NAMALWA (cell line): ENCODE results near the gene MGAT5.

Experiments
- DNase-seq: peaks from one replicate; pipeline ENCODE4 v3.0.0-alpha.2; 2015; ENCODE audit warnings: low spot score

Gene MGAT5

GRCh38 chr2:134425724-134426496 lies 172.0 kb downstream of the MGAT5 start:
- no peak for DNase-seq

DNA sequence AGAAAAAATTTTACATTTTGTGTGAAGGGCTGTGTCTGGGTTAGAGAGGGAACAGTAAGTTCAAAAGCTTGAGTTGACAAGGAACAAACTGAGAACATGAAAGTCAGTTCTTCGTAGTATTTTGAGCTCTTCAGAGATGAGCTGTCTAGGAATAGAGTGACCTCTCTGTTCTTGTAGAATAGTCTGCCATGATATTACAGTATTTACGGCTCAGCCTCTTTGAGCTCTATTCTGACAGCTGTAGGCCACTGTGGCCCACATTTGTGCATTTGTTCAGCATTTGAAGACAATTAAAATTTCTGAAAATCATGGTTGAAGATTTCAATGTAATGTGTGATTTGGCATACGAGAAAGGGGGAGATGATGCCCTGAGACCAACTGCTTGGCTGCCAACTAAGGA lies 172.8 kb downstream of the MGAT5 start:
- no peak for DNase-seq

DNA sequence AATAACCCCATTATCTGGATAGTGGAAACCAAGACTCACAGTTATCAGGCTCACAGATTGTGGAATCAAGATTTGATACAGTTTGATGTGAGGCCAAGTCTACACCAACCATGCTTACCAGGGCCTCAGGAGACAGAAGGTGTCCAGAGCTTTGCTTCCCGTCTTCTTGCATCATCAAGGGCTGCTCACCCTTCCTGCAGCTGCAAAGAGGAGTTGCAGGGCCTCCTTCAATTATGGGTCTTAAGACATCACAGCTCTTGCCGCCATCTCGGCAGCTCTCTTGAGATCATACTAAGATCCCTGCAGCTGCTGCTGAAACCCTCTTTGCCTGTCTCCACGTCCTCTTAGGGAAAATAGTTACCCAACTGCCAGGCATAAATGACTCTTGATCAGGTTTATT lies 176.0 kb downstream of the MGAT5 start:
- DNase-seq, result no peak

- no peak for DNase-seq
These were observed 178.1 kb downstream of the MGAT5 start for GRCh38 chr2:134431838-134432434.

- no peak for DNase-seq
These were observed 178.6 kb downstream of the MGAT5 start for GRCh38 chr2:134432435-134432883.

GRCh38 chr2:134433469-134433868 lies 179.6 kb downstream of the MGAT5 start:
- no peak for DNase-seq

GRCh38 chr2:134433979-134434378 lies 180.1 kb downstream of the MGAT5 start:
- no peak for DNase-seq

DNA sequence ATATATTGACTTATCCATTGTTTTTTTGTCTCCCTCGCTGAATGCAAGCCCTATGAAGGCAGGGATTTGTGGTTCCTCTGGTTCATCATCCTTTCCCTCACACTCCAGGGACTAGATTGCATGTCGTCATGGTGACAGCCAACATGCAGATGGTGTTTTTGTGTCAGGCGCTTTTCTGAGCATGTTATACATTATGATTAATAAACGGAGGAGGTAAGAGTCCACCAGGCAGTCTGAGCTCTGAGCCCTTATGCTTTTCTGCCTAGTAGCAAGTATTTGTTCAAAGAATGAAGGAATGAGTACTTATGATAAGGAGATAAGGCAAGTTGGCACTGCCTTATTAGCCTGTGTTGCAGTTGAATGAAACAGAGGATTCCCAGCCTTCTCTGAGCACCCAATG lies 181.6 kb downstream of the MGAT5 start:
- no peak for DNase-seq

DNA sequence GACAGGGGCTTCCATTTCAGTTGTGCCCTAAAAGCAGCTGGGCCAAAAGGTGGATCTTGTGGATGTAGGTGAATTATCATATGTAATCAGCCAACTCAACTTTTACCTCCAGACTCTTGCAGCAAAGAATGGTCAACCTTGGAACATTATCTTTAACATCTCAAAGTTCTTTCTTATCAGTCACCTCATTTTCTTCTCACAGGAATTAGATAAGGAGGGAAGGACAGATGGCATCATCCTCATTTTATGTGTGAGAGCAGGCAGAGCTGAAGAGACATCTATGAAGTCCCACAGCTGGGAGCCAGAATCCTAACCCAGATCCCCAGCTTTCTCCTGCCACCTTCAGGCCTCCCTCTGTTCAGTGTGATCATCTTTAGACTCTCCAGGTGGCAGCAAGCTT lies 182.1 kb downstream of the MGAT5 start:
- no peak for DNase-seq

GRCh38 chr2:134436706-134437105 lies 182.8 kb downstream of the MGAT5 start:
- no peak for DNase-seq

DNA sequence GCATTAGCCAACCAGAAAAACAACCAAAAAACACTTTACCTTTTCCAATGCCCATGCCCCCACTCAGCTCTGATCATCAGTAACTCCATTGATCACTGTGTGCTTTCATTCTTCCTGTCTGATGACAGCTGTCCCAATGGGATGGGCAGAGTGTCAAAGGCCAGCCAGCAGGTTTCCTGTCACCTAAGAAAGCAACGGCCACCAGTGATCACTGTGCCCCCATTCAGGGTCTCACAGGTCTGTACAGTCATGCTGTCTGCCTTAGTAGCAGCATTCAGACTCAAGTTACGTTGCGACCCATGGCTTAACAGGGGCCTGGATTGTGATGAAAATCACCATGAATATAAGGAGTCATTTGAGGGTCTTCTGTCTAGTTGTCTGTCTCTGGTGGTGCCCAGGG lies 184.5 kb downstream of the MGAT5 start:
- DNase-seq, result no peak

GRCh38 chr2:134440336-134440909 lies 186.6 kb downstream of the MGAT5 start:
- no peak for DNase-seq

- DNase-seq, result no peak
These were observed 187.4 kb downstream of the MGAT5 start for GRCh38 chr2:134441153-134441863.

DNA sequence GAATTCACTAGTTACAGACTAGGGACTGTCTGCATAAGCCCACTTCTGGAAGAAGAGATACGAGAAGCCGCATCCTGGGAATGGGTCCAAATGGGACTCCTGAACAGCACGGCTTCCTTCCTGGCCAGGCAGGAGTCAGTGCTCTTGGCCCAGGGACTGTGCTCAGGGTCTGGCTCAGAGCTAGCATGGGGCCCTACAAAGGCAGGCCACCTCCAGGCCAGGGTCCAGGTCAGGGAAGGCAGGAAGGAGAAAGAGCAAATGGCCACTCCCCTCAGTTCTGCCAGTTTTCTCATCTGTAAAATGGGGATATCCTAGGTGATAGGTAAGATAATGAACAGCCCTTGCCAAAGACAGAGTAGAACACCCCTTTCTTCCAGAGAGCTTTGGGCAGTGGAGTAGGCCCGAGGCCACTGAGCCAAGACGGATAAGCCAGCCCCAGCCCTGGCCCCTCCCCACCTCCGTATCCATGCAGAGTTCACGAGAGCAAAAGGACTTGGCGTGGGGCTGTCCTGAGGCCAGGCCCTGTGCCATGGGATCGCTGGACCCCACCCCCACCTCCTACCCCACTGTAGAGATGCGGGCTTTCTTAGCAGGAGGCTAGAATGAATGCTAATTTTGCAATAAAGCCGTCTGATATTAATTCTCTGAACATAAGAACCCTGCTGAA lies 190.1 kb downstream of the MGAT5 start:
- no peak for DNase-seq

- DNase-seq, result no peak
These were observed 191.2 kb downstream of the MGAT5 start for GRCh38 chr2:134445116-134445515.

DNA sequence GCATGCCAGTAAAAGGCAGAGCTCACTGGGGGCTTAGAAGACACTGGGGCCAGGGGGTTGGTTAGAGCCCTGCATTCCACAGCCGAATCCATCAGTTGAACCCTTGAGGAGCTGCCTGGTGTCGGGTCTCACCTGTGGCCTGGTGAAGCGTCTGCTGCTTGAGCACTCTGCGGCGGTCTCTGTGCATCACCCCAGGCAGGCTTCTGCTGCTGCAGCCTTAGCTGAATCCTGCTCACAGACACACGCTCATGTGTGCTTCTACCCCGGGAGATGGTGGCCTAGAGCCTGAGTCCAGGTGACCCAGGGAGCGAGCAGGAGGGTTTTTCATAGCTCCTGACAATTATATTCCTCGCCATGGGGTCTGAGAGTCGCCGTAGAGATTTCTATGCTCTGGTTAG lies 192.1 kb downstream of the MGAT5 start:
- DNase-seq, result no peak

DNA sequence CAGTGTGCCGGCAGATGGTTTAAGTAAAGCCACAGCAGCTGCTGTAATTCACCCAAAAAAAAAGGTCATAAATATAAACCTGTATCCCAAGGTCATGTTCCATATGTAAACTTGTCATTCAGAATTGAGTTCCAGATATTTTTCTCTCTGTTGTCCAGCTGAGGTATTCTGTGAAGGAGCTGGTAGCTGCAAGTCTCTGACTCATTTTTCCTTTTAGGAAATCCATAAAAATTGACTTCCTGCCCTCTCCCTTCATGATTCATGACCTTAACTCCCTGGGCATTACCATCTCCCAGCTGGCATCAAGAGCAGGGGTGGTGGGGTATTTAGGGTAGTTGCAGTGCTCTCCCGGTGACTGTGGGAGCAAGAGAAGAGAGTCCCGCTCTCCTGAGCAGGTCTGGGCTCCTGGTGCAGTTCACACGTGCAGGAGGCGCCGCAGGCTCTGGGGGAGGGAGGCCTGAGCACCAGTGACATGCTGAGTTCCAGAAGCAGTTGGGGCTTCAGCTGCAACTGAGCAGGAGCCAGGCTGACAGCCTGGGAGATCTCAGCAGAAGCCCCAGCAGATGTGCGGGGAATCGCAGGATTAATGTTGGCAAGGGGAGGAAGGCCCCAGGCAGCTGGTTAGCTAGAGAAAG lies 192.6 kb downstream of the MGAT5 start:
- DNase-seq, result no peak

DNA sequence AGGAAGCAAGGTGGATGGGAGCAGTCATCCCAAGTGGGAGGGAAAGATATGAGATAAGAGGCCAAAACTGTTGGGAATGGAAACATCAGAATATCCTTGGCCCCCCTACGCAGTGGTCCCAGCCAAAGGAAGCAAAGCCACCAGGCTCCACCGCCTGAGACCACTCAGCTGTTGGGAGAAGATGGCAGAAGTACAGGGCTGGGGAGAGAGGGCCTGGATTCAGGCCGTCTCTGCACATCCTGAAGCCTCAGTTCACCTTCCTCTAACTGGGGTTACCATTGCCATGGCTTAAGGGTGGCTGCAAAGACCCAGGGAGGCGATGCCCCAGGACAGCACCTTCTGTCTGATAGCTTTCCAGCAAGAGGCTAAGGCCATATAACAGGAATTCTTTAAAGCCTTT lies 193.8 kb downstream of the MGAT5 start:
- no peak for DNase-seq

DNA sequence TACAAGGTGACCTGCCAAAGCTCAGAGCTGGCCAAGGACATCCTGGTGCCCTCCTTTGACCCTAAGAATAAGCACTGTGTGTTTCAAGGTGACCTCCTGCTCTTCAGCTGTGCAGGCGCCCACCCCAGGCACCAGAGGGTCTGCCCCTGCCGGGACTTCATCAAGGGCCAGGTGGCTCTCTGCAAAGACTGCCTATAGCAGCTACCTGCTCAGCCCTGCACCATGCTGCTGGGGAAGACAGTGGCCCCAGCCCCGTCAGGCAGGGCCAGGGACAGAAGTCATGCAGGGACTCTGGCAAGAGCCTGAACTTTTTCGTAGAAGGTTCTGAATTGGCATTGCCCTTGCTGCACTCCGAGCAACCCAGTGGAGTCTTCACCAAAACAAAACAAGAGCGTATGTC lies 194.8 kb downstream of the MGAT5 start:
- no peak for DNase-seq

DNA sequence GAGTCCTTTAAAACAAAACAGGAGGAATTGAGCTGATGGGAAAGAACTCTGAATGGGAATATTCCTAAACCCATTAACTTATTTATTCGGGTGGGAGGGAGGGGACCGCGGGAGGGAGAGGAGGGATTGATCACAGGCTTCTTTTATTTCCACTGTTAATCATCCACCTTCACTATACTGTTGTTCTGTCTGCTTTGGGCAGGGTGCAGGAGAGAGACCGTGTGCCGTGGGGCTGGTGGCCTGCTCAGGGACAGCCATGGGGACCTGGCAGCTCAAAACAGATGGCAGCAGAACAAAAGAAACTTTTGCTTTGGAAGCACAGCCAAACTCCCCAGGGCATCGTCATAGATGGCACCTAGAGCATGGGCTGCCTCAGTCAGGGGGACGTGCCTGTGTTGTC lies 195.3 kb downstream of the MGAT5 start:
- DNase-seq, result no peak

DNA sequence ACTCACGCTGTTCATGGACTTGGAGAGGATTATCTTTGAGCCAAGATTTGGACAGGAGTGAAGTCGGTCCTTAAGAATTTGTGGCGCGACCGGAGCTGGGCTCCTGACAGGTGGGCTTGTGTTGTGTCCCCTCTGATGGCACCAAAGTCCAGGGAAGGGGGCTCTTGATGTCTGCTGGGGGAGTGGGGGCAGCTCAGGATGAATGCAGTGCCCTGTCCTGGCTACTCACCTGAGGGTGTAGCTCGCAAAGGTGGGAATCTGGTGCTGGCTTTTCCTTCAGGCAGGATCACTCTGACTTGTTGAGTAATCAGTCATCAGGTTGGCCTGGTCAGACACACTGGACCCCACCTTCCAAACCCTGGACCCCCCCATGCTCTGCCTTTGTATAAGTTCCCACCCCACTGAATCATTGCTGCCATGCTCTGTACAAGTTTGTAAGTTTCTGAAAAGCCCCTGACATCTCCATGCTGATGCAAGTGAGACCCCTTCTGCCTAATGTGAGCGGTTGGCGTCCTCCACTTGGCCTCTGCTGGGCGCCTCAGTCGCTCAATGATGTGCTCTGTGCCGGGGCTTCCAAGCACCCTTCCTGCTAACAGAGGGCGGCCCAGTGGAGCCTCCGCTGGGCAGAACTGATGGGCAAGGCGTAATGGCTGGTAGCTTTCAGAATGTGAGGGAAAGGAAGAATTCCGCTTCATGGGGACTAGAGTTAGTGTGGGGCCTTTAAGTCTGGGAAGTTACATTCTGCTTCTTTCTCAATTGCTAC lies 196.1 kb downstream of the MGAT5 start:
- no peak for DNase-seq
